ENCODE results near the gene FAAP100.

Gene FAAP100

DNA sequence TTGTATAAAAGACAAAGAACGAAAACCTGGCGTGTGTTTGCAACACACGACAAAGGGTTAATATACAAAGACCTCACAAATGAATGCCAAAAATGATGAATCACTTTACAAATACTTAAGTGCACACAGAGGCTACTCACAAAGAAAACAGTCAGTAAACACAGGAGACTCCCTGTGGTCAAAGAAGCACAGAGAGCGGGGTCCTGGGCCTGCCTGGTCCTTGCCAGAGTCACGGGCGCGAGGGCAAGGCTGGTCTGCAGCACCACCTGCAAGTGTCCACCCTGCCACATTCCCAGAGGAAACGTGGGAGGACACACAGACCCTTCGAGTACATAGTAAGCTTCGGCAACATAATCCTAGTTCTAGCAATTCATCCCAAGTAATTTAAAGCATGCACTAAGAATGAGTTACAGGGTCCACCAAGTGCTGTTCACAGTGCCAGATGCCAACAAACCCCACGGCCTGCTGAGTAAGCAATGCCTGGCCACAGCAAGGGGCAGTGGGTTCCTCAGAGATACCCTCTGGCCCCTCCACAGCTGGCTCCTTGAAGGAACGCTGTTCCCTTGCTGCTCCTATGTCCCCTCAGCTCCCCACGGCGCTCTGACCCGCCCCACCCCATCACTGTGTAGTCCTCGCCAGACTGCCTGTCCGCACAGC is 24.6 kb upstream of the FAAP100 start:
- DNase-seq, result no peak

DNA sequence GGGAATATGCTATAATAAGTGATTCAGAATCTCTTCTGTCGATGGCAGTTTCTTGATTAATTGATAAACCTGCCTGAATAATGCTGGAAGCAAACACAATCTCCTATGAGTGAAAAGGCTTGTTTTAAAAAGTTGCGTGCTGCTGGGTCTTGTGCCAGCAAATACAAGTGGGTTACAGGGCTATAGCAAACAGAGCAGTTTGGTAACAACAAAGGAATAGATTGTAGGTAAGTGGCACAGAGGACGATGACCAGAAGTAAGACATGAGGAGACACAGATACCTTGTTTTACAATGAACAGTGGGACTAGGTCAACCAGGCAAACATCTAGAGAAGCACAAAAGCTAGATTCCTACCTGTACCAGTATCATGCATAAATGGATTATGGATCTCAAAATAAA is 23.7 kb upstream of the FAAP100 start:
- no peak for DNase-seq

DNA sequence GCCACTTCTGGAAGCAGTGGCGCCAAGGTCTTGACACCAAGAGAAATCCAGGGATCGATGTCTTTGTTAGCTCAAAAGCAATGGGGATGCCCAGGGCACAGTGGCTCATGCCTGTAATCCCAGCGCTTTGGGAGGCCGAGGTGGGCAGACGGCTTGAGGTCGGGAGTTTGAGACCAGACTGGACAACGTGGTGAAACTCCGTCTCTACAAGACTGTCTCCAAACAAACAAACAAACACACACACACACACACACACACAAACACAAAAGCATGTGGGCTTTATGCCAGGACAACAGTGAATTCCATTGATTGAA is 22.4 kb upstream of the FAAP100 start:
- no peak for DNase-seq

DNA sequence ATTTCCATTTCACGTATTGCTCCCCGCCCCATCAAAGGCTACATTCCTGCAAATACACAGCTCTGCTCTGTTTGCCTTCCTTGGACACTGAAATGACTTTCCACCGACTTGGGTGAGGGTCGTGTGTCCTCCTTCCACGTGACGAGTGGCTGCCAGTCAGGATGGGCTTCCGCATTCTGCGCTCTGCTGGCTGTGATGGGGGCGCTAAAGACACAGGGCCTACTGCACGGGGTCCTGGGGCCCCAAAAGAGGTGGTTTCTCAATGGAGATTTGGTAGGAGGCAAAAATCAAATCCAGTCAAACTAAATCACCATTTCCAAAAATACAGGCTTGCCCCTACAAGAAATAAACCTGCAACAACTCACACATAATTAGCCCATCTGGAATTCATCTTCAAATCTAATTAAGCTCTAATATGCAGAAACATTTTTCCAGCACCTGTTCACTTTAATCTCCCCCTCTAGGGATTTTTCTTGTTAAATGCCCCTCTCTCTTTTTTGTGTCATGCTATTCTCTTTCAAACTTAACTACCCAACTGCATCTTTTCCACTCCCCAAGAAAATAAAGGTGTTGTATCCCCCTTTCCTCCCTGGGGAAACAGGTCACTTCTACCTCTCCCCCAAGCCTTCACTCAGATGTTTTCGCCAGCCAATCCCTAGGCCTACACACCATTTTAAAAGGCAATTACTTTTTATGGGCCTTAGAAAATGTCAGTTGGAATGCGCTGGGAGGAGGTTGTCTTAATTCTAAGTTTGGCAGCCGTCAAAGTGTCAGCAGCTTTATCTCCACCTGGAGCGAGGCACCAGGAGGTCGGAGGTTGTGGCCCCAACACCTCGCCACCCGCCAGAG is 21.9 kb upstream of the FAAP100 start:
- DNase-seq, result no peak

DNA sequence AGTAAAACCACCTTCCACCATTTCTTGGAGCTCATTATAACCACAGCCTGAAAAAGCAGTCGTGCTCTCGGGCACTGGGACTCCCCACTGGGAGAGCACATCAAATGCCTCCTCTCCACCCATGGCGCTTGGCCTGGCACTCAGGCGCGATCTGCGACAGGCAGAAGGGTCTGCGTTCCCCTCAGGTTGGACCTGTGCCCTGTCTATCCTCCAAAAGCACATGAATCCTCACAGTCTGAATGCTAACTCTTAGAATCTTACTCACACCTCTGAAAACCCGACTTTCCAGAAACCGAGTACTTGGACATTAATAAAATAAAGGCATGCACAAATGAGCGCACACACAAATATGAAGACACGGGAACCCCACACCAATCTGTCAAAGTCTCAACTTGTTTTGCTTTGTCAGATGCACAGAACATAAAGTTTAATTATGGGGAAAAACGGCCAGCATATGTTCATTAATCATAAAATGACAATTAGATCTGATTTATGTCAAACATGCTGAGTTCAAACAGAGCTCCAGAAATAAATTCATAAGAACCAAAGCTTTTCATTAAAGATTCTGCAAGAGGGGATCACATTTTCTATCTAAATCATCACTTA is 20.5 kb upstream of the FAAP100 start:
- DNase-seq, result no peak

DNA sequence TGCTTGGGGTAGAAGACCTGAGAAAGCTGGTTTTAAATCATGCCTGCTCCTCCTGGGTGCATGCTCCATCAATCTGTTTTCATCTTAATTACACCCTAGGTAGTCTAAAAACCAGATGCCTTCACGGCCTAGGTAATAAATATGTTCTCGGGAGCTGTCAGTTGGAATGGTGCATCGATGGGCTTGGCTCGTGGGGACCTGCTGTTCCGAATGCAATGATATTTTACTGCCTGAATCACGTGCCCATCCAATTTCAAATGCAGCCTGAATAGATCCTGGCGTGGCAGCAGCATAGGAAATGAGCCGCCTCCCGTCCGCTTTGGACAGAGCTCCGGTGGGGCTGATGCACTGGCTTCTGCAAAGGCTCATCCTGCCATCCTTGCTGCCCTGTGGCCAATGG is 18.8 kb upstream of the FAAP100 start:
- no peak for DNase-seq

DNA sequence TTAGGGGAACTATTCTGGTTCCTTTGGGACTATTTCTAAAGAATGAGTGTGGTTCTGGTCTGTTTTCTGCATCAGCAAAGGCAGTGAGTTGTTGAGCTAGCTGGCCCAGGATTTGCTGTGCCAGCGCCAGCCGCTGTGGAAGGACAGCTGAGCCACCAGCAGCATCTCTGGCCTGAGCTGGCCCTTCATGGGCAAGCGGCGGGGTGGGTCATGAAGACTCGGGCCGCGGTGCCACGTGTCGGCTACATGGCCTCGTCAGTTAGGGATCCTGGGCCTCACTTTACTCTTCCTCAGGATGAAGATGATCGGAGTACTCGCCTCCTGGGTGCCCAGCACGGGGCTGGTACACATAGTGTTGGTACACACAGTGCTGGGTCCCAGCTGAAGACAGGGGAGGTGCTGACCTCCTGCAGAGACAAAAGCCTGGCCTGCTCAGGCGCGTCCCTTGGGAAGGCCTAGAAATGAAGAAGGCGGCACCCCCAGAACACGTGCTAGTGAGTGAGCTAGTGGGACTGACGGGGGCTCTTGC is 17.9 kb upstream of the FAAP100 start:
- no peak for DNase-seq

DNA sequence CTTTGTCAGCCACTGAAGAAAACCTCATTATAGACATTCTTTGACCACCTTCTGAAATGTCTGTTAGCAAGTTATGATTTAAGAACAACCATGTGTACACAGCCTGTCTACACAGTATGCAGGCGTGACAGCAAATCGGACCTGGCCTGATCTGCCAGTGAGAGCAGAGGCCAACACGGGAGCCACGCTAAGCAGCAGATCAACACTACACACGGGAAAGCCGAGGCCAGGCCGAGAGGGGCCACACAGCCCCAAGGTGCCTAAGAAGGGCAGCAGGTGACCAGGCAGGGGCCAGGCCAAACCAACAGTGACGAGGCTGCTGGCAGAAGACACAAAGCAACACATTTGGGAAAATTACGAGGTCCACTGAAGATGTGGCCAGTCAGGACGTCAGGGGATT is 16.3 kb upstream of the FAAP100 start:
- DNase-seq, result no peak

DNA sequence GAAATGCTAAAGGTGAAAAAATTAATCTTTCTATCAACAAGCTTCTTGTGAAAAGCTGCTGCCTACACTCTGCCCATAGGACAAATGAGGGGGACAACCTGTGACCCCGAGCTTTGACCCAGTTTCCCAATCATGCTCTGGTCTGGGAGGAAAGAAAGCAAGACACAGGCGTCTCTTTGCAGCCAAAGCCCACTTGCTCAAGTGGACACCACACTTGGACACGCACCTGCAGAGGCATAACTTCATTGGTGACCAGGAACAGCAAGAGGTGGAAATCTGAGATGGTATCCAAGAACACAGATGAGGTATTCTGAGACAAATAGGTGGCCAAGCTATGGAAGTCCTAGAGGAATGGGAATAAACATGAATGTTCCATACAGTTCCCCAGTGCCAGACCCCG is 15.0 kb upstream of the FAAP100 start:
- DNase-seq, result no peak

DNA sequence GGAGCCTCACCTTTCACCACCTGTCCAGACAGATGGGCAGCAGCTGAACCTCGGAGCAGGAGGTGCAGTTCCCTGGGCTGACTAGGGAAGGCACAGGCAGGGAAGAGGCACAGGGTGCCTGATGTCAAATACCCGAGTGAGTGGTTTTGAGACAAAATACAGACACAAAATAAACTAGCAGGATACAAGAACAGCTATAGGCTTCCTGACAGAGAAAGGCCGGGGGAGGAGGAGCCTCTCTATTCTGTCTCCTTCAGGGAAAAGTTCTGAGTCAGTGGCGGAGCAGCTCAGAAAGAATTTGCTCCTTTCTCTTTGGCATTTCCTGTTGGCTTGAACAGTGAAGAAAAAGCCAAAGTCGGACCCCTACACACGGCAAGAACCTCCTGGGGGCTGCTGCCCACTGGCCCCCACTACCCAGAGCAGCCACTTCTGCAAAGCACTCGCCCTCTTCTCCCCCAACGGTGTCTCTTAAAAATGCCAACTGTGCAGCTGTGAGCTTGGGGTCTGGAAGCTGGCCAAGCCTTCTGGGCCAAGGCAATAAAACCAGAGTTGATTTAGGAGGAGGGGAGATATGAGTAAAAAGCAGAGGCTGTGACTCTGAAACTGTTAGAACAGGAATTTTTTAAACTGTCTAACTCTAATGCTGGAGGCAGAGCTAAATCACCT is 14.4 kb upstream of the FAAP100 start:
- no peak for DNase-seq

DNA sequence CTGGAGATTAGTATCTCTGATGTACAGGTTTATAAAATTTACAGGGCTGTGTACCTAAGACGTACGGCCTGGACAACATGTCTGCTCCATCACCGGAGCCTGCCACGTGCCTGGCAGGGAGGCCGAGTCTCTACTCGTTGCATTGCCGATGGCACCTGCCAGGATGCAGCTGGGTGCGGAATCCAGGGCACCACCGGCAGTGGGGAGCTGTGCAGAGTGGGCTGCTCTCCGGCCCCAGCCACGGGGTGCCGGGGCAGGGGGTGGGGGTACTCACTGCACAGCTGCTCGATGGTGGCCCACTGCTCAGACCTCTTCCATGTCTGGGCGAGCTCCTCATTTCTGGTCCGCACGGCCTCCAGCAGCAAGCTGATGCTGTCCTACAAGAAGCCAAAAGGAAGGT is 13.1 kb upstream of the FAAP100 start:
- no peak for DNase-seq

DNA sequence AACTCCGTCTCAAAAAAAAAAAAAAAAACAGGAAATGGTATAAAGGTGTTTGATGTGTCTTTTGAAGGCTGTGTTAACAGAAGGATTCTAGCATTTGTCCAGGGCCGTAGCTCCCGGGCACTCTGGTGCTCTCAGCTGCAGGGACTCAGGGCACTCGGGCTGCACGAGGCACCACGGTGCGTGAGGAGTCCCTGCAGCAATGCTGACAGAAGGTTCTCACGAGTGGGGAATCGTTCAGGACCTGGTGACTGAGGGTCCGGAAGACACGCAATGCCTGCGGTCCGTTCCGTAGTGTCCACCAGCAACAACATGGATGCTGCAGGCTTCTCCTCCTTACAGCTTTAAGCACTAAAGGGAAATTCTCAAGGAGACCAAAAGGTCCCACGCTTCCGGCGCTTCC is 12.6 kb upstream of the FAAP100 start:
- DNase-seq, result no peak

DNA sequence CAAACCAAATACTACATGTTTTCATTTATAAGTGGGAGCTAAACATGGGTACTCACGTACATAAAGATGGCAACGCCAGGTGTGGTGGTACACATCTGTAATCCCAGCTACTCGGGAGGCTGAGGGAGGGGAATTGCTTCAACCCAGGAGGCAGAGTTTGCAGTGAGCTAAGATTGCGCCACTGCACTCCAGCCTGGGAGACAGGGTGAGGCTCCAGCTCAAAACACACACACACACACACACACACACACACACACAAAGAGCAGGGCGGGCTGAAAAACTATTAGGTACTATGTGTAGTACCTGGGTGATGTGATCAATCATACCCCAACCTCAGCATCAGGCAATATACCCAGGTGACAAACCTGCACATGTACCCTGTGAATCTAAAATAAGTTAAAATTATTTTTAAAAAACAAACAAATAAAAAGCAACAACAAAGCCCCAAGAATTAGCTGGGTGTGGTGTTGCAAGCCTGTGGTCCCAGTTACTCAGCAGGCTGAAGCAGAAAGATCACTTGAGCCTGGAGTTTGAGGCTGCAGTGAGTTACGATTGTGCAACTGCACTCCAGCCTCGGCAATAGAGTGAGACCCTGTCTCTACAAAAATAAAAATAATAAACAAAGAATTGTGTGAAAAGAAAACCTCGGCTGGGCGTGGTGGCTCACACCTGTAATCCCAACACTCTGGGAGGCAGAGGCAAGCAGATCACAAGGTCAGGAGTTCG is 11.9 kb upstream of the FAAP100 start:
- DNase-seq, result no peak

DNA sequence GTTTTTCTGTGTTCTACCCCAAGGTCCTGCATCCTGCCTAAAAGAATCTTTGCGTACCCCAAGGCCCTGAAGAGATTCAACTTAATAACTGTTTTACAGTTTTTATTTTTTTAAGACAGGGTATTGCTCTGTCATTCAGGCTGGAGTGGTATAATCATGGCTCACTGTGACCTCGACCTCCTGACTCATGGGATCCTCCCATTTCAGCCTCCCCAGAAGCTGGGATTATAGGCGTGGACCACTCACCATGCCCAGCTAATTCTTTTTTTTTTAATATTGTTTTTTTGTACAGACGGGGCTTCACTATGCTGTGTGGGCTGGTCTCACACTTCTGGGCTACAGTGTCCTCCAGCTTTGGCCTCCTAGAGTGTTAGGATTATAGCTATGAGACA is 9.3 kb upstream of the FAAP100 start:
- no peak for DNase-seq

DNA sequence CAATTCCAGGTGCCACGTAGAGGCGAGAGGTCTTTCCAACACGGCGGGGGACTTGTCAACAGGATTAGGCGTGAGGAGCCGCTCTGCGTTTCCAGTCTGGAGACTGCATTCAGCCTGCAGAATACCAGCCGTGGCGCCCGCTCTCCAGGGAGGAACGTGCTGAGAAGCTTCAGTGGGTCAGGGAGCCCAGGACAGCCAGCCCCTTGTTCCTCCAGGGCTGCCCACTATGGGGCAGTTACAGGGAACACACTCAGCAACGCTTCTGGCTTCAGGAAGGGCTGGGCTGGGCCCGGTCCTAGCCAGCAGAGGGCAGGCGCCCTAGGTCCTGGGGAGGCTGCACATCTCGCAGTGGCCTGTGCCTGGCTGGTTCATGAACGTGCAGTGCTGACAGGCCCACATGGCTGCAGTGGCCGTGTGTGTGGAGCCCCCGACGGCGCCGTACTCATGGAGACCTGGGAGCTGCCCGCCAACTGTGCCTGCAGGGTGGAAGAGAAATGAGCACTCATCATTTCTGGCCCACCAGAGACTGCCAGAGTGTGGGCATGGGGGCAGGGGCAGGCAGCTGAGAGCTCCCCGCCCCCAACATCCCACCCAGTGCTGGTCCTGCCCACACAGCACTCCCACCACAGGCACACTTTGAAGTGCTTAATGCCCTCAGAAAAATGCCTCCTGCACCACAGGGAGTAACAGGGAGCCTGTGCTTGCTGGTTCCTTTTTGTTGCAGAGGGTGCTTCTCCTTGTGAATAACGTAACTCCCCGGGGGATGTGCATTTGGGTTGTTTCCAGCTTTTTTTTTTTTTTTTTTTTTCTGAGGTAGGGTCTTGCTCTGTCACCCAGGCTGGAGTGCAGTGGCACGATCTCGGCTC is 7.0 kb upstream of the FAAP100 start:
- DNase-seq, result no peak

DNA sequence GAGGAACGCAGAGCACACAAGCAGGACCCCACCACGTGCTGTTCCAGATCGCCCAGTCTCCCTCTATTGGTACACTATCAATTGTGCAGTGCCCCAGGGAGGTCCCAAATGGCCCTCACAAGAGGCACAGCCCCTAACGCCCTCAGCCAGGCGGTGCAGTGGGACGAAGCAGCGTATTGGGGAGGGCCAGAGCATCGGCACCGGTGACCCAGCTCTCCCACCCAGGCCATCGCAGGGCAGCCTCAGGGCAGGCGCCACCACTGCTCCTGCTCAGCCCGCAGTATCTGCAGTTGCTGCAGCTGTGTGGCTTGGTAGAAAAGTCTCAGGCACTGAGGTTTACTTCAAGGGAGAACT is 5.9 kb upstream of the FAAP100 start:
- DNase-seq, result no peak

DNA sequence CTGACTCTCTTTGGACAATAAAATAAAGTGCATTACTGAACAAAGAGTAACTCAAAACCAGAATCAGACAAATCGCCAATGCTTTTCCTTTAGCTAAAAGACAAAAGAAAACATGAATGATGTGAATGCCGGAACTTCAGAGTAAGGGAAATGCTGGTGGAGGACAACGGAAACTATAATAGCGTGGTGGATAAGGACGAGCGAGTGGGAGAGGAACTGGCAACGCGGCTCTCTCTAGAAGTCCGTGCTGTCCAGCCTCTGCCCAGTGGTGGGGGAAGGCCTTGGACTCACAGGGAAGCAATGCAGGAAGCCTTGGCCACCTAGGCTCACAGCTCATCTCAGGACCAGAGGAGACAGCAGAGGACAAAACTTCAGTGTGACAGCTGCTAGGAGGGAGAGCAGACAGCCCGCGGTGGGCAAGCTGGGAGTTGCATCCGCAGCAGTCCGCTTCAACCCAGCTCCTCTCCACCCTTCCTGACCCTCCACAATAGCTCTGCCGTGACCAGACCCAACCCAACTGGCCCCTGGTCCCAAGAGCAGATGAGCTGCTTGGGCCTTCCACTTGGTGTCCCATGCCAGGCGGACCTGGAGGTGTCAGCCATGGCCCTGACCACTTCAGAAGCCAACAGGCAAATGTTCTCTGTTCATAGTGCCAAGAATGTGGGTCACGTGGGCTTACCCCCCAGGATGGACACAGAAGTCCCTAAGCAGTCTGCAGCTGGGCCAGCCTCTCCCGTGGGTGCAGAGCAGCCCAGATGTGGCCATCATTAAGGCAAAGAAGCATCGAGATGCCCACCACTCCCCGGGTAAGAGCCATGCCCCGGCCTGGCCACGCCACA is 5.3 kb upstream of the FAAP100 start:
- DNase-seq, result no peak

DNA sequence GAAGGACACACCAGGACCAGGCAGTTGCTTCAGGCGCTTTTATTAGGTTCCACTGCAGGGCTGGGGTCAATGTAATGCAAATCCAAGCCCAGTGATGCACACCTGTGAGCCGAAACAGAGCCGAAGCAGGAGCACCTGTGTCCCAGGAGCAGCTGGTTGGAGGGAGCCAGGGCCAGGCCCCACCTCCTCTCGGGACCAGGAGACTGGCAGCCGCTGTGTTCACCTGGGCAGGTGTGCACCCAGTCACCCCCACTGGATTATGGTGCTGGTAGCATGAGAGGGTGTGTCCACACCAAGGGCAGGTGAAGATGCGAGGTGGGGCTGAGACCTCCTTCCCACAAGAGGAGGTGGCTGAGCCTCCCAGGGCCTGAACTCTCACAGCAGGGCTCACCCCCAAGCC is 4.7 kb upstream of the FAAP100 start:
- DNase-seq, result no peak

DNA sequence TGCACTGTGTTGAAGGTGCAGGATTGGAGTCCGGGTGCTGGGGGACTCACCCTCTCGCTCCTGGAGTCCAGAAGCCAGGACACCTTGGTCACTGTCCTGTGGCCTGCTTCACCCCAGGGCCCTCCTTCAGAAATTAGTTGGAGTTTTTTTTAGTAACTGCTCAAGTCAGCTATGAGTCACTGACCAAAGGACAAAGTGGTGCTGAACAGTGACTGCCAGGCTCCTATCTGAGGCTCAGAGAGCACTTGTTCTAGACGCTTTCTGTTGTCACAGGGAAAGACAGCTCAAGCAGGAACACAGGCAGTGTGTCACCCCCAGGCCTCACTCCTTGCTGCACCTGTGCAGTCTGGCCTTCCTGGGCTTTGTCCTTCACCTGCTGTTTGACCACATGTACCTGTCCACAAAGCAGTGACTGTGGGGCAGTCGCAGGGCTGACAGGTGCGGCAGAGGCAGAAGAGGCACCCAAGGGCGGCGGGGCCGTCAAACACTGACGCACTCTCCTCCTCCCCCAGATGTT is 4.1 kb upstream of the FAAP100 start:
- no peak for DNase-seq

DNA sequence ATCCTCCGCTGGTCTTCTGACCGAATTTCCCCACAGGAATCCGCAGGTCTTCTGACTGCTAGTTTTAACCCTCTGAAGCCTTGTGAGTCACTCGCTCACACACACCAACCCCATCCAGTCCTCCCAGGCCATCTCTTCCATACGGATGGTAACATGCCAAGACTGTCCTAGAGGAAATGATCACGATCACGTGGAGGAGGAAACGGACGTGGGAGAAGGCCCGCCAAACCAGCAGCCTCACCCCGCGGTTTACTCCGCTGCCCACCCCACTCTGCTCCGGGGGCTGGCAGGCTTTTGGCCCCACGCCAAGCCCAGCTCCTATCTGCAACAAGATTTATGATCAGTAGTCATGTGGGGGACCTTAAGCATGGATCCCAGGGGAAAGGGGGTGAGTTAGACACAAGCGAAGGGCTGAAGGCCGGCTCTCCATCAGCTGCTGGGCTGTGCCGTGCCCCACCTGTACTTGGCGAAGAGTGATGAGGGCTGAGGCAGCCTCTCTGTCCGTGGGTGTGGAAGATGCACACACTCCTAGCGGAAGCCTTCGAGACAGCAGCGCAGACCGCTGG is 1.5 kb upstream of the FAAP100 start:
- DNase-seq, result no peak
